Pulmonary artery endothelial cell (primary cell): Measurements from ENCODE around the gene CCDC185. TPM values are rescaled to one million over a fixed set of nuclear protein-coding genes. Genes with fewer than 3 reads are reported as not detected.

Experiments
- DNase-seq: peaks from one replicate; pipeline ENCODE4 v3.0.0-alpha.2; 2011; ENCODE audit warnings: low read depth, low spot score
- total RNA-seq: library from RNA; depleted of rRNA; stranded (reverse); fragments of >200 nt; gene quantifications from 2 replicates; pipeline ENCODE4 v1.2.3, GENCODE V29; 2014

CCDC185 gene
- not detected in 2 replicates for total RNA-seq

DNA sequence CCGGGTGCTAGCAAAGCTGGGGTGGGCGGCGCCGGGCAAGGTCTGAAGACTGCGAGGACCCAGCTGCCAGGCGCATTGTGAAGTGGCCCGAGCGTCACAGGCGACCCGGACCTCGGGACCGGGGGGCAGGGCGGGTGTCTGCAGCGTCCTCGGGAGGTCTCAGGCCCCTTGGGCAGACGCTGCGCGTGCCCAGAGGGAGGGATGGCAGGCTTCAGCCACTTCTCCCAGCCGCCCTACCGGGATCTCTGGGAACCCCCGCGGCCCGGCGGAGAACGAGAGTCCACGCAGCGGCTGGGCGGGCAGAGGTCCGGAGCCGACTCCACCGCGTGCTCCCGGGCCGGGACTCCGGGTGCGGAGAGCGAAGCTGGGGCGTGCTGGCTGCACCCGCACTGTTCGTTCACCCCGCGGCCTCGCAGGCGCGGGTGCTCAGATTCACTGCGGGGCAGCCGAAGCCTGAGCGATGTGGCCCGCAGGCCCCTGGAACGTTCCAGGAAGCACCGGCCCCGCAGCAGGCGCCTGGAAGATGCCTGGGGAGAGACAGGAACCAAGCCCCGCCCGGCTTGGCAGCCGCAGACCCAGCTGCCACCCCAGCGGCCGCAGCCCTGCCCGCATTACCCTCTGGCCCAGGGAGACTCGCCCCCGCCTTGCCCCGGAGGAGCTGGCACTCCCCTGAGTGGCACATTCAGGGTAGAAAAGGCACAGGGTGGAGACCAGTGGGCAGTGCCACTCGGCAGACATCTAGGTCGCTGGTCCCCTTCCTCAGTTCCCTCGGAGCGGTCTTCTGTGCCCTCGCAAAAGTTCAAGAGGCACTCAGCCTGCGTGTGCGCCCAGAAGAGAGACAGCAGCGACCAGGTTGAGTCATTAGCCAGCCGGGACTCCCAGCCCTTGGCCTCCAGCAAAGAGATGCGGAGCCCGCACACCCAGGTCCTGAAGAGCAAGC lies at the start of gene CCDC185:
Gene CCDC185, plus strand, starts transcription at position 141 of the 940 bp plus-strand sequence. Its CDS starts 61 bp downstream, at position 202.
- no peak for DNase-seq

DNA sequence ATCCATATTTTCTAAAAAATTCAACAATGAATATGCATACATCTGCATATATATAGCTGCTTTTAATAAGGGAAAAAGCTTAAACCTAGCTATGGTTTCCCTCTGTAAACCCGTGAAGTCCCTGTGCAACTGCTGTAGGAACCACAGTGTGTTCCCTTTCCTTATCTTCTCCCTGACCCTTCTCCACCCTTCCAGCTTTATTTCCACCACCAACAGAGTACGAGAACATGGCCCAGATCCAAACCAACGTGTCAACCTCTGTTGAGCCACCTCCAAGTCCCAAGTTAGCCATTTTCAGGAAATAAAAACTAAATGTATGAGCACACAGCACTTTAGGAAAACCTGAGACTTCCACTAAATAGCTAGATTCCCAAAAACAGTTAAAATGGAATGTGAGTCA lies 49.5 kb upstream of the CCDC185 start:
- no peak for DNase-seq

DNA sequence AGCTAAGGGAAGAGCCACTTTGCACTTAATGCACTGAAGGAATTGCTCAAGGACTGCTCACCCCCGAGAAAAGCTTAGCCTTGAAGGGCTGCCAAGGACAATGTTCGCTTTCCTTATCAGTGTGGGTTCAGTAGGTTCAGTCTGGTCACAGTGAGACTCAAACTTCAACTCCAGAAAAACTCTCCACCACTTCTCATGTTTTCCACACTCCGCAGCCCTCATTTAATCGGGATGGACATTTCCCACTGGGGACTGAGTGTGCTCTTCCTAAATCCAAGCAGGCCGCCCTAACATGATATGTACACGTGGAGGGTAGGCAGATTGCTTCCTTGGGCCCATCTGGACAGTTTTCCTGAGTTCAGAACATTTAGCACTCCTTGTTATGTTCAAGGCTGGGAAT lies 48.7 kb upstream of the CCDC185 start:
- no peak for DNase-seq

DNA sequence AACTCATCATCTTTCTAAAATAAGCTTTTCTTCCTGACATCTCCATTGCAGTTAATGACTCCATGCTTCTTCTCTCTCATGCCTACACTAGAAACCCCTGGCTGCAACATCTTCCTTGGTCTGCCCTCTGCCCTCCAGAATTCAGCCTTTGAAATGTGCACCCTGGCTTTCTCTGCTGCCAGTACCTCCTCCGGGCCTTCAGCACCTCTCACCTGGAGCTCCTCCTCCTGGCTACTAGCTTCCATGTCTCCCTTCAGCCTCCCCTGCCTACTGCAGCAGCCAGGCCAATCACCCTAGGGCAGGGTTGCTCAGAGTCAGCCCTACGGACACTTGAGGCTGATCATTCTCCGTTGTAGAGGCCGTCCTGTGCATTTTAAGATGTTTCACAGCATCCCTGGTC lies 47.5 kb upstream of the CCDC185 start:
- no peak for DNase-seq

DNA sequence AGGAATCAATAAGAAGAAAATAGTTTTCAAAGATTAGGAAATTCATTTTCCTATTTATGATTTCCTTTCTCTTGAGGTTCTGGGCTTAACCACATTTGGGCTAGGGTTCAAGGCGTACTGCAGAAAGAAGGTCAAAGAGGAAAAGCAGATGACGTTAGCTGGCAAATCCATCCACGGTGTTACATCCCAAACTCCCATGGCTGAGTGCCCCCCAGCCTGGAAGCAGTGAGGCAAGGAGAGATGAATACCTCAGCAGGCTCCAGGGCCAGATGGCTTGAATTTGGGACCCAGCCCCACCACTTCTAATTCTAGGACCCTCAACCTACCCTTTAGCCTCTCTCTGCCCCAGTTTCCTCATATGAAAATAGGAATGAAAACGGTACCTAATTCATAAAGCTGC lies 46.9 kb upstream of the CCDC185 start:
- no peak for DNase-seq

DNA sequence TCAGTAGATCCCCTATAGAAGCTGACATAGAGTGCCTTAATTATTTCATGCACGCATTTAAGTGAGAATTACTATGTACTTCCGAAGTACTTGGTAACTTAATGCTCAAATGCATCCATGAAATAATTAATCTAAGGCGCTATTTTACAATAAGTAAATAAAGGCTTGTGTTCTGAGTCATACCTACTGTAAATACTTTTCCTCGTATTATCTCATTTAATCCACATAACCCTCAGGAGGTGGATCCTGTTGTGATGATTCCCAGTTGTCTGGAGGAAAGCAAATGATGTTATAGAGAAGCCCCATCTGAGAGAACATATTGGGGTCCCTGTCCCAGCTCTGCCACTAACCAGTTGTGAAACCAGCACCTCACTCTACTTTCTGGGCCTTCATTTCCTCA lies 45.6 kb upstream of the CCDC185 start:
- DNase-seq, result no peak

DNA sequence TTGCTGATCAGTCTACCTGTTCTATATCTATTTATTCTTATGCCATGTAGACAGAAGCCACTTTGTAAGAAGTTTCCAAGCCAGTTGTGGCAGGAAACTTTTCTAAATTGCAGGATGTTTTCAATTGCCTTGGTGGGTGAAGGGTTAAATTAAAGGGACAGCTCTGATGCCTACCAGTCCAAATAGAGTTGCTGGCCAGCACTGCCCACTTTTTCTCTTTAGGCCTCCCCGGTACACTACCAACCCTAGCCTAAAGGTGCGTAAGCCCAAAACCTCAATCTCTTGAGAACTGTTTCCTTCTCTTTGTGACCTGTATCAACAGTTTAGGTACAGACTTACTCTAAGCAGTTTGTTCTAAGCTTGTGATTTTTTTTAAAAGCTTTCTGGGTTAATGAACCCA lies 44.8 kb upstream of the CCDC185 start:
- no peak for DNase-seq

DNA sequence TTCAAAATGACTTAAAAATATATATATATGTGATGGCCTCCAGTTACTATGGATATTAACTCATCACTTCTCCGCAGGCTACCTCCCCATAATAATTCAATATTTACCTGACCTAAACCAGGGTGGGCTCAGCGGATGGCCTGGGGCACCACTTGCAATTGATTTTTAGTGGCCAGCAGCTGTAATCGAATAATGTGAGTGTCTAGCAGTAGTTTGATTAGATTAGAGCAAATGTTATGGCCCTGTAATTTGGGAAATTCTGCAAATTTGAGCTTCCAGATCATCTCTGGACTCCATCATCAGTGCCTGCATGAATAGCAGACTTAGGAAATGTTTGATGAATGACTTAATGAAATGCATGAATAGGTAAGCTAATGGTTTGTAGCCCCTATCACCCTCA lies 44.0 kb upstream of the CCDC185 start:
- DNase-seq, result no peak

DNA sequence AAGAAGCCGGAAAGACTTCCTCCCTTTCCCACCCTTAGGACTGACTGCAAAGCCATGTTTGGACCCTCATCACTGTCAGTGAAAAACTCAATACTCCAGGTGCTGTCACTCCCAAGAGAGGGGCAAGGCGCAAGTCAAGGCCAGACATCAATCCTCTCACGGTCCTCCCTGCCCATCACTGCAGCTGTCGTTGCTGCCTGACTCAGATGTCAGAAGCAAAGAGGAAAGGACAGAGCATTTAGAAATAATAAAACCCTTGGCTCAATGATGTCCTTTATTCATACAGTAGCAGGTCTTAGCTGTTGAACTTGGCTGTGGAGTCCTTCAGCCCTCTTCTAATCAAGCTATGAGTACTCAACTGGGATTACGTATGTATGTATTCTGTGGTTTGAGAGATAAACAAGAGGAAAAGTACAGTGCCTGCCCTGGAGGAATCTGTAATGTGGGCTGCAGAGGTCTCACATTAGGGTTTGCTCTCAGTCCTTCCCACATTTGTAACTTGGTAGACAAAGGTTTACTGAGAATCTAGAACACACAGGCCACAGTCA lies 42.8 kb upstream of the CCDC185 start:
- DNase-seq, result no peak

DNA sequence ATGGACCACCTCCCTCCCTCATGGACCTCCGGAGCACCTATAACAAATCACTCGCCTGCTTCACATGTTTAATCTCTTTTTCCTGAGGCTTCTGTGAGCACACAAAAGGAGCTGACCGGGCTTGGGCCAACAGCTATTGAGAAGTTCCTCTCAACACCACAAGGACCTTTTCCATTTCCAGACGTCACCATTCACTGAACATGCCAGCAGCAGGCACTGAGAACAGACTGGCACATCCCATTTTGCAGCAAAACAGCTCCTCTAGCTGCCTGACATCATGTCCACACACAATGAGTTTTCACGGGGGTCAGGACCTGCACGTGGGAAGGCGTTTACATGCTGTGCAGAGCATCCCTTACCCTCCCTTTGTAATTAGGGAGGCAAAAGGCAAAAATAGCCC lies 40.3 kb upstream of the CCDC185 start:
- no peak for DNase-seq

DNA sequence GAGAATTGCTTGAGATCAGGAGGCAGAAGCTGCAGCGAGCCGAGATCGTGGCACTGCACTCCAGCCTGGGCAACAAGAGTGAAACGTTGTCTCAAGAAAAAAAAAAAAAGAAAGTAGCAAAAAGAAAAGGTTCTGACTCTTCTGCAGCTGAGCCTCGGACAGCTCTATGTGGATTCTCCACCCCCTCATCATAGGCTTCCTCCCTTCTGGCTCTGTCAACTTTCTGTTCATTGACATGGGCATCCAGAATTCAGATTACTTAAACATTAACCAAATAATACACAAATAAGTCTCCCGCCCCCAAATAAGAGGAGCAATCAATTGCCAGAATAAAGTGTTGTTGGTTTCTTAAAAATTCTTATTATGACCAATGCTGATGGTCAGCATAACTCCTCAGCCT lies 39.3 kb upstream of the CCDC185 start:
- no peak for DNase-seq

DNA sequence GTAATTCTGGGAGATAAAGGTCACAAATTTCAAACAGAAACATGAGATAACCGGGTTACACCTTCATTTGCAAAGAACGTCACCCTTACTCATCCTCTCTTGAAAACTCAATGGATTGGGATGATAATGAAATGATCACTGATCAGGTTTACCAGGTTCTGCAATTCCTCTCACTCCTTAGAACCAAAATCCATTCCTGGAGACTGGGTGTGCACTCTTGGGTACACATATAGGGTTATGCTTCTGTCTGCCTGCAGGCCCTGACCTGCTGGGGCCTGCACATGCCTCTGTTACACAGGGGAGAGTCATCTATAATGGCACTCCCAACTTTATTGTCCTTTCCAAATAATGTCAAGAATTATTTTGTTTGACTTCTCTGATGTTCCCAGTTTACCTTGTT lies 37.5 kb upstream of the CCDC185 start:
- no peak for DNase-seq

DNA sequence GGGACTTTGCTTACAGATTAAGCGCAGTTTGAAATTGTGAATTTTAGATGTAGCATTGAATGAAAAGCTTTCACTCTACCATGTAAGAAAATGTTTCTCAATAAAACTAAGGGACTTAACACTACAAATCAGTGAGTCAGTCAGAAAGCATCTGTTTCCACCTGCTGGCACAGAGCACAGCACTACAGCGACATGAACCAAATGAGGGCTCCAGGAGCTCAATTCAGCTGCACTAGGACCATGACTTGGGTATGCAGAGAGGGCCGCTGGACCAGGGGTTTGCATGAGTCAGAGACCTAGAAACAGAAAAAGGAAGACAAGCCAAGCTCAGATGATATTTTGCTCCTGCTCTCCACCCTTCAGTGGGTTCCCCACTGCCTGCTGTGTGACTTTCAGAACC lies 34.4 kb upstream of the CCDC185 start:
- no peak for DNase-seq

DNA sequence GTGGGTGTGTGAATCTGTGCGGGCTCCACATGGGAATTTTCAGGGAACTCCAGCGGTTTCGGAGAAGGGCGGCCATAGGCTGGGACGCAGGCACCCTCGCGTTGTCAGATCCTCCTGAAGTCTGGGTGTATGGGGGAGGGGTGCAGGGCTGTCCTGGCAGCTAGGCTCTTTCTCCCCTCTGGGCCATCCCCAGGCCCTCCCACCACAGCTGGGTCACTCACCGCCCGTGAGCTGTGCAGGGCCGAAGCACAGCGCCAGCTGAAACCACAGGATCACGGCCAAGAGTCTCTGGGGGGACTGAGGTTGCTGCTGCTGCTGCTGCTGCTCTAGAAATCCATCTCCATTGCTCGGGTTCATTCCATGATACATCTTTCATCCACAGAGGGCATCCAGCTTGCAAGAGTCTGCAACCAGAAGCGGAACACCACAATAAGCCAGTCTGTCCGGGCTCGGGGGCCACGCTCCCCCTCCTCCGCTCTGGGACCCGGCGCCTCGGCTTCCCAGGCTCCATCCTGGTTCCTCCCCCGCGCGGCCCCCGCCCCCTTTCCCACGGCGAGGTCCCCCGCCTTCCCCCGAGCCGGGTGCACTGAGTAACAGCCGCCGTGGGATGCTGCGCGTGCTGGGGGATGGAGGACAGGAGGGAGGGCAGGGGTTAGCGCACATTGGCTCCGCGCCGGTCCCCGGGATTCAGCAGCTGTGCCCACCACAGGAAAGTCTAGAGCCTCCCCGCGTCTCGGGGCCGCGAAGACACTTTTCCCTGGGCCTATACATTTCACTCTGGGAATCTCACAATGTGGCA lies 30.0 kb upstream of the CCDC185 start:
- no peak for DNase-seq

DNA sequence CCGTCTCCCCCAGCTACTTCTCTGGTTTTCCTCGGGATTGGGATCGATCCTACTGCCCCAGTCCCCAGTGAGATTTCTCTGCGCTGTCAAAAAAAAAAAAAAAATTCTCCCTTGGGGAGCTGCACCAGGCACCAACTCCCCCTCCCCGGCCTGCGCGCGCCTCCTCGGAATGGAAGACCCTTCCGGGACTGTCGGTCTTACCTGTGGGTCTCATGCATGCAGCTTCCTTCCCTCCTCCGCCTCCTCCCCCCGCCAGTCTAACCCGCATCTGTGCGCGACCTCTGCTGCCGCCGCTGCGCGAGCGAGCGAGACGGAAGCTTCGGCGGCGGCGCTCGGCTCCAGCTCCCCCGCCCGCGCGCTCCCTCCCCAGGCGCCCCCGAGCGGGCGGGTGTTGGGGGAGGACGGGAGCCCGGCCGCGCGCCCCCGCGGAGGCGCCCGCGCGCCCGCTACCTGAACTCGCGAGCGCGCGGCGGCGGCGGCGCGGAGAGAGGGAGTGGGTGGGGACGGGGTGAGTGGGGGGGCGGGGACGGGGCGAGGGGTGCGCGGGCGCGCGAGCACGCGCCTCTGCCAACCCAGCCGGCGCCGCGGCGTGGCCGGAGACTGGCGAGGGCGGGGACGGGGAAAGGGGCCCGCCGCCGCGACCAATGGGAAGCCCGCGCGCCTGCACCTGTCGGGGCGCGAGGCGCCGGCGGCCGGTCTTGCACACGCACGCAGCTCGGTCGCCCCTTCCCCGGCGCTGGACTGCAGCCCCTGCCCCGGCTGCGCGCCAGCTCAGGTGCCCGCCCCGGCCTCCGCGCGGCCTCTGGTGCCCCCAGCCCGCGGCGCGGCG lies 29.1 kb upstream of the CCDC185 start, which contains the start of gene SUSD4:
Gene SUSD4, minus strand, starts transcription at position 321 of the 829 bp plus-strand sequence. CDS start 751 bp downstream, outside the sequence.
- DNase-seq, result no peak

DNA sequence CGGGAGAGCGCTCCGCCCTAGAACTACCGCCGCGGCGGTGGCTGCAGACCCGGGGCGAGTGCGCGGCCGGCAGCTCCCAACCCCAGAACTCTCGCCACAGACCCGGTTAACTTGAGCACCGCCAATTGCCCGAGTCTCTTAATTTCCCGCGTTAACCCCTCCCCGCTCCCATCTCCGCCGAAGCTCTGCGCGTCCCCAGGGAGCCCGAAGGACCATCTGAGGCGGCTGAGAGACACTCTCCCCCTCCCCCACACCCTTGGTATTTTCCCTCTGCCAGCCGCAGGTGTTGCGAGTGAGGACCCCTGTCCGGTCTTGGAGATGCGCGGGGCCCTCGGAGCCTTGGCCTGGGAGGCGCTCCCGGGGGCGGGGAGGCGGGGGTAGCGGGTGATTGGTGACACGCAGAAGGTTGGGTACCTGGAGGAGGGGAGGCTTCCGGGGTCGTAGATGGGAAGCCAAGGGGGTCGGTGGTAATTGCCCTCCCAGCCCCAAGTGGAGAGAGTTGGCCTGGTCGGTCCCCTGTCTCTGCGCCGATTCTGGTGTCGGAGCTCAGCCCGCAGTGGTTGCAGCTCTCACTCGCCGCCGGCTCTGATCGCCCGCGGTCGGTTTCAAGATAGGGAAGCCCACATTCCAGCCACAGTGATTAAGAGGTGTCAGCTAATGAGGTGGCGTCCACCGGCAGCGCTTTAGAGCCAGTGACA lies 28.4 kb upstream of the CCDC185 start:
- DNase-seq, result no peak

DNA sequence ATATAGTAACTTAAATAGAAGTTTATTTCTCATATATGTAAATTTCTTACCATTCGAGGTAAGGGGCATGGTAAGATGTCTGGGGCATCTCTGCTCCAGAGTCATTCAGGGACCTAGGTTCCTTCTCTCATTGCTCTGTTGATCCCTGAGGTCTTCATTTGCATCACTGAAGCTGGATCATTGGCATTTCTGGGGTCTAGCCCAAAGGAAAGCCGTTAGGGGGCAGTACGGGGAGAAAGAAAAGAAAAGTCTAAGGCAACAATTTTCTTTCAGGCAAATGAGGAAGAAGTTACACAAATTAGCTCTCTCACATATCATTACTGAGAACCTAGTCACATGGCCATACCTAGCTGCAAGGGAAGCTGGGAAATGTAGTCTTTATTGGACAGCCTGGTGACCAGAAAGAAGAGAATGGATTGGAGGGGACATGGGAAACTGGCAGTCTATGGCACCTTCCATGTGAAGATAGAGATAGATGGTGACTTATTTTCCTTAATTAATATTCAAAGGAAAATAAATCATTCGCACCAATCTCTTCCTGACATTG lies 19.1 kb upstream of the CCDC185 start:
- DNase-seq, result no peak

DNA sequence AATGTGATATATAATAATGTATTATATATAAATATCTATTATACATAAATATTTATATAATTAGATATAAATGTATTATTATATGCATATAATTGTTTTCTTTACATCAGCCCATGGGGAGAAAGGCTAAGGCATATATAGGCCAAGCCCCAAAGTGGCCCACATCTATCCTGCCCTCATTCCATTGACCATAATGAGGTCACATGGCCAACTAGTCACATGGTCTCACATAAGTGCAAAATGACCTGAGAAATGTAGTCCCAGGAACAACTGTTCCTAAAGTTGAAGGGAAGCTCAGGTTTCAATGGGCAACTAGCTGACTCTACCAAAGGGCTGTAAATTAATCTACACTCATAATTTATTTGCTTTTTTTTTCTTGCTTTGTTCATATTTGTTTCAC lies 14.5 kb upstream of the CCDC185 start:
- no peak for DNase-seq

DNA sequence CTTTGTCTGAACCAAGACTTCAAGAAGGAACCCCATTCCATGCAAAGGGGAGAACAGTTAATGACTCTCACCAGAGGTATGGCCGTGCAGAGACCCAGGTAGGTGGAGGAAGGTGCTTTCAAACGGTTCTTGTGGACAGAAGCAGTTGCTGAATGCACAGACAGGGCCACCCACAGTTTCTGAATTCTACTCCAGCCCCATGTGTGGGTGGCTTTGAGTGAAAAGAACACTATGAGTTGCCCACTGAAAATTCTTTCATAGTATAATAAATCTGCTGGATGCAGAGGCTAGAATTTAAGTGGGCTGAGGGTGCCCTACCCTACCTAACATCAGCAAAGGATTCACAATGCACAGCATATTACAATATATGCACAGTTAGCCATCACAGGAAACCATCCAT lies 7.2 kb upstream of the CCDC185 start:
- no peak for DNase-seq

DNA sequence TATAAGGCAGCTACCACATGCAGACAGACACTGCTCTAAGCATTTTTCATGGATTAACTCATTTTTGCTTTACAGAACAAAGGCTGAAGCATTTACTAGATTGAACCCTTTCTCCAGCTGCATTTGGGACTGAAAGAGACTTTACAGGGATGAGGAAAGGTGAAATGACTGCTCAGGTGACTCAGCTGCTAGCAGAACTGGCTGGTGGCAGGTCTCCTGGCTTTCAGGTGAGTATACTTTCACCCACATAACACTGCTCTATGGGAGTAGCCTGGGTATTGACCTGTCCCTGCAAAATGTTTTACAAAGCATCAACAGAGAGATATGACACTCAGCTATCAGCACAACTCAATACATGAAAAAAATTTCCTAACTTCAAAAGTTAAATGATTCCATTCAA lies 2.6 kb upstream of the CCDC185 start:
- no peak for DNase-seq
